Breast epithelium (tissue), 4 donors: ENCODE measurements around the gene INKA2. TPM values are rescaled to one million over a fixed set of nuclear protein-coding genes. Genes with fewer than 3 reads are reported as not detected.
A peak's percentile ranks its signal among the peaks of the same experiment; 100 is the strongest.

Experiments used
- DNase-seq, 2 donors: peaks; one replicate each; pipeline ENCODE4 v3.0.0-alpha.2; 2019; ENCODE audit warnings: low spot score in 2 of 2
- H3K27ac ChIP-seq, 2 donors: fragments of 200-600 bp; sonication (generic) in 1 of 2; one replicate each; pipeline ENCODE4 v1.5.1; 2016 to 2019; ENCODE audit warnings: mild to moderate bottlenecking in 1 of 2
- H3K27me3 ChIP-seq, 2 donors: fragments of 200-600 bp; sonication (generic) in 1 of 2; one replicate each; pipeline versions ENCODE4 v1.5.1 to v1.6.0; 2017 to 2019; ENCODE audit warnings: control low read depth in 1 of 2, mild to moderate bottlenecking in 1 of 2
- H3K36me3 ChIP-seq: fragments of 200-600 bp; one replicate; pipeline ENCODE4 v1.5.1; 2019
- H3K4me1 ChIP-seq, 2 donors: fragments of 200-600 bp; sonication (generic); one replicate each; pipeline ENCODE4 v1.5.1; 2016 to 2019; ENCODE audit warnings: control low read depth in 1 of 2
- H3K4me3 ChIP-seq, 3 donors: fragments of 200-600 bp; sonication (generic); 1 replicate in 2 of 3; 2 replicates in 1 of 3; pipeline ENCODE4 v1.5.1; 2016 to 2019; ENCODE audit warnings: mild to moderate bottlenecking in 3 of 3, moderate library complexity in 2 of 3
- H3K9me3 ChIP-seq, 2 donors: fragments of 200-600 bp; sonication (generic) in 1 of 2; one replicate each; pipeline ENCODE4 v1.5.1; 2016 to 2019; ENCODE audit warnings: control low read depth in 1 of 2
- CTCF ChIP-seq, 3 donors: fragments of 450-650 bp; IDR thresholded peaks; one replicate each; pipeline ENCODE4 v1.5.1; 2016 to 2017; ENCODE audit warnings: antibody characterized with exemption in 3 of 3, mild to moderate bottlenecking in 3 of 3, moderate library complexity in 3 of 3
- POLR2A ChIP-seq: fragments of 450-650 bp; IDR thresholded peaks from one replicate; pipeline ENCODE4 v1.6.1; 2016; ENCODE audit warnings: antibody characterized with exemption, mild to moderate bottlenecking, moderate library complexity
- POLR2AphosphoS5 ChIP-seq, 3 donors: sonication (generic); formaldehyde crosslinking; IDR thresholded peaks; one replicate each; pipeline ENCODE4 v1.6.1; 2017; ENCODE audit warnings: antibody characterized with exemption in 3 of 3
- intact Hi-C: fragments of 100-400 bp; cut with DNase I; formaldehyde crosslinking; loops from one replicate; pipeline ENCODE4 v1.15.1; 2023; ENCODE audit warnings: low total_unique reads
- total RNA-seq, 3 donors: library from RNA; depleted of rRNA; stranded (reverse); fragments of >200 nt; gene quantifications; one replicate each; pipeline ENCODE4 v1.1.0, GENCODE V29; 2016

Gene INKA2
- total RNA-seq, 3 donors from 2014 or later, result 3.0 to 4.6 (median 3.8) TPM

GRCh38 chr1:111761717-111762116 lies 22.5 kb upstream of the INKA2 start:
- no peak for DNase-seq
- Histone ChIP-seq H3K27ac (no peak overlapping the region), H3K27me3 (no peaks in the 10 kb centered on the region), H3K4me3 (no peak overlapping the region), H3K9me3 (no peaks in the 10 kb centered on the region), H3K4me1 (no peaks in the 10 kb centered on the region), H3K36me3 (peaks cover 7% of the 10 kb centered on the region)
- intact Hi-C loops, result no loop called here
- TF ChIP-seq CTCF (IDR thresholded peaks at IDR 0.05), result no peak
- TF ChIP-seq POLR2A, result no peak
- no peak for TF ChIP-seq POLR2AphosphoS5 (IDR thresholded peaks at IDR 0.05)

GRCh38 chr1:111758373-111758772 lies 19.2 kb upstream of the INKA2 start:
- TF ChIP-seq POLR2AphosphoS5 (IDR thresholded peaks at IDR 0.05) (no peak), POLR2A (no peak), CTCF (IDR thresholded peaks at IDR 0.05) (no peak)
- peaks cover 7% of the 10 kb centered on the region for H3K36me3 ChIP-seq
- no peaks in the 10 kb centered on the region for H3K9me3 ChIP-seq
- H3K4me3 ChIP-seq, result no peak overlapping the region
- intact Hi-C loops, result loop anchor here (5.0 kb wide), 2 partner anchors 241 to 541 kb away; no protein-coding TSS in a partner anchor
- H3K27me3 ChIP-seq, result no peaks in the 10 kb centered on the region
- DNase-seq, result no peak
- no peak overlapping the region for H3K27ac ChIP-seq
- H3K4me1 ChIP-seq, result peaks cover 0 to 11% of the 10 kb centered on the region in 2 donors

- H3K9me3 ChIP-seq, result no peaks in the 10 kb centered on the region
- no peak for TF ChIP-seq CTCF (IDR thresholded peaks at IDR 0.05)
- no peak for TF ChIP-seq POLR2AphosphoS5 (IDR thresholded peaks at IDR 0.05)
- TF ChIP-seq POLR2A, result no peak
- peak overlapping the region; percentile 94 to 96 for H3K27ac ChIP-seq
- intact Hi-C loops, result loop anchor here (5.0 kb wide), 2 partner anchors 239 to 539 kb away; no protein-coding TSS in a partner anchor
- no peak for DNase-seq
- H3K27me3 ChIP-seq, result no peaks in the 10 kb centered on the region
- H3K4me1 ChIP-seq, result peaks cover 0 to 11% of the 10 kb centered on the region in 2 donors
- H3K36me3 ChIP-seq, result peaks cover 7% of the 10 kb centered on the region
- H3K4me3 ChIP-seq, result peak overlapping the region; percentile 59 to 85 (median 83)
Measured at GRCh38 chr1:111756124-111756513, 16.9 kb upstream of the INKA2 start.

GRCh38 chr1:111755331-111756123 lies 16.3 kb upstream of the INKA2 start, which contains the start of gene DDX20:
Gene DDX20 (plus strand): TSS chr1:111755901. CDS start chr1:111755925, 24 bp downstream.
- Histone ChIP-seq H3K27ac (peak within 1 kb of the TSS; percentile 94 to 96), H3K4me3 (peak within 1 kb of the TSS; percentile 59 to 85 (median 83)), H3K27me3 (no peaks in the 10 kb centered on the region), H3K36me3 (peaks cover 1% of the 10 kb centered on the region), H3K9me3 (no peaks in the 10 kb centered on the region), H3K4me1 (peaks cover 0 to 11% of the 10 kb centered on the region in 2 donors)
- TF ChIP-seq POLR2AphosphoS5 (IDR thresholded peaks at IDR 0.05) (peak; percentile 73 to 85 (median 78)), CTCF (IDR thresholded peaks at IDR 0.05) (peak; percentile 86 to 95 (median 89)), POLR2A (no peak)
- intact Hi-C loops, result loop anchor here (2.0 to 5.0 kb wide), 3 partner anchors 47 to 538 kb away; no protein-coding TSS in a partner anchor
- DNase-seq, result peak; percentile 88 to 92

- intact Hi-C loops, result loop anchor here (2.0 to 5.0 kb wide), 3 partner anchors 46 to 538 kb away; no protein-coding TSS in a partner anchor
- Histone ChIP-seq H3K4me1 (peaks cover 0 to 11% of the 10 kb centered on the region in 2 donors), H3K9me3 (no peaks in the 10 kb centered on the region), H3K36me3 (no peaks in the 10 kb centered on the region), H3K27me3 (no peaks in the 10 kb centered on the region), H3K27ac (peak overlapping the region; percentile 94 to 96), H3K4me3 (peak overlapping the region; percentile 59 to 85 (median 83))
- DNase-seq, result no peak
- TF ChIP-seq POLR2AphosphoS5 (IDR thresholded peaks at IDR 0.05), result no peak
- no peak for TF ChIP-seq POLR2A
- no peak for TF ChIP-seq CTCF (IDR thresholded peaks at IDR 0.05)
Measured at GRCh38 chr1:111754984-111755330, 15.8 kb upstream of the INKA2 start.
